ENCODE measurements around the gene CLASRP. TPM values are rescaled to one million over a fixed set of nuclear protein-coding genes. Genes with fewer than 3 reads are reported as not detected.

The CLASRP gene
- total RNA-seq, 2 donors from 2014 or later: 67.1 to 90.3 TPM

GRCh38 chr19:45040059-45040771 lies 1.4 kb downstream of the CLASRP start:
- H3K9ac ChIP-seq (ENCODE audit: extremely low read depth, low read length, poor library complexity, severe bottlenecking): no peak overlapping the region
- no peak for TF ChIP-seq CTCF (conservative IDR thresholded peaks at IDR 0.05)
- H3K4me3 Mint-ChIP-seq: peak overlapping the region; percentile 98
- H3K9me3 ChIP-seq (ENCODE audit: control insufficient read depth, low read length): no peaks in the 10 kb centered on the region
- H3K36me3 Mint-ChIP-seq (ENCODE audit: low read depth): peaks cover 36% of the 10 kb centered on the region
- DNase-seq: no peak
- peaks cover 60% of the 10 kb centered on the region for H3K36me3 ChIP-seq (ENCODE audit: control insufficient read depth, insufficient read depth, low read length)
- H3K9me3 Mint-ChIP-seq: no peaks in the 10 kb centered on the region
- WGBS, 2 experiments (ENCODE audit: insufficient coverage in 1 of 2, insufficient read length in 1 of 2): 92 to 93% methylated on average over 16 to 19 of the region's 19 CpGs
- peak overlapping the region; percentile 81 for H3K4me3 ChIP-seq (ENCODE audit: low read length)
- H3K27me3 ChIP-seq (ENCODE audit: control insufficient read depth, insufficient read depth, low read length, poor library complexity, severe bottlenecking): no peaks in the 10 kb centered on the region
- no peak overlapping the region for H3K27ac ChIP-seq (ENCODE audit: low read depth, low read length)
- peaks cover 8% of the 10 kb centered on the region for H3K4me1 Mint-ChIP-seq
- no peaks in the 10 kb centered on the region for H3K4me1 ChIP-seq (ENCODE audit: control insufficient read depth, insufficient read depth, low read length)
- H3K27me3 Mint-ChIP-seq (ENCODE audit: insufficient read depth): no peaks in the 10 kb centered on the region
- no peak overlapping the region for H3K27ac Mint-ChIP-seq

- H3K4me1 Mint-ChIP-seq: peaks cover 8% of the 10 kb centered on the region
- H3K36me3 ChIP-seq (ENCODE audit: control insufficient read depth, insufficient read depth, low read length): peaks cover 58% of the 10 kb centered on the region
- H3K9me3 Mint-ChIP-seq: no peaks in the 10 kb centered on the region
- H3K27ac ChIP-seq (ENCODE audit: low read depth, low read length): no peak overlapping the region
- no peaks in the 10 kb centered on the region for H3K4me1 ChIP-seq (ENCODE audit: control insufficient read depth, insufficient read depth, low read length)
- H3K36me3 Mint-ChIP-seq (ENCODE audit: low read depth): peaks cover 36% of the 10 kb centered on the region
- no peak for DNase-seq
- H3K27me3 ChIP-seq (ENCODE audit: control insufficient read depth, insufficient read depth, low read length, poor library complexity, severe bottlenecking): no peaks in the 10 kb centered on the region
- no peak overlapping the region for H3K9ac ChIP-seq (ENCODE audit: extremely low read depth, low read length, poor library complexity, severe bottlenecking)
- WGBS, 2 experiments (ENCODE audit: insufficient coverage in 1 of 2, insufficient read length in 1 of 2): 84 to 93% methylated on average over 5 to 6 of the region's 6 CpGs
- TF ChIP-seq CTCF (conservative IDR thresholded peaks at IDR 0.05): no peak
- H3K27me3 Mint-ChIP-seq (ENCODE audit: insufficient read depth): no peaks in the 10 kb centered on the region
- no peak overlapping the region for H3K27ac Mint-ChIP-seq
- H3K9me3 ChIP-seq (ENCODE audit: control insufficient read depth, low read length): no peaks in the 10 kb centered on the region
- H3K4me3 Mint-ChIP-seq: no peak overlapping the region
- no peak overlapping the region for H3K4me3 ChIP-seq (ENCODE audit: low read length)
Observed at GRCh38 chr19:45041125-45041524, 2.3 kb downstream of the CLASRP start.

GRCh38 chr19:45045671-45046353 lies 7.0 kb downstream of the CLASRP start:
- WGBS, 2 experiments (ENCODE audit: insufficient coverage in 1 of 2, insufficient read length in 1 of 2): 93 to 97% methylated on average over 13 to 14 of the region's 14 CpGs
- H3K27me3 ChIP-seq (ENCODE audit: control insufficient read depth, insufficient read depth, low read length, poor library complexity, severe bottlenecking): no peaks in the 10 kb centered on the region
- no peak overlapping the region for H3K9ac ChIP-seq (ENCODE audit: extremely low read depth, low read length, poor library complexity, severe bottlenecking)
- TF ChIP-seq CTCF (conservative IDR thresholded peaks at IDR 0.05): no peak
- no peaks in the 10 kb centered on the region for H3K9me3 Mint-ChIP-seq
- H3K4me3 Mint-ChIP-seq: no peak overlapping the region
- peaks cover 44% of the 10 kb centered on the region for H3K36me3 Mint-ChIP-seq (ENCODE audit: low read depth)
- peak overlapping the region; percentile 22 for H3K27ac ChIP-seq (ENCODE audit: low read depth, low read length)
- H3K4me1 ChIP-seq (ENCODE audit: control insufficient read depth, insufficient read depth, low read length): no peaks in the 10 kb centered on the region
- H3K36me3 ChIP-seq (ENCODE audit: control insufficient read depth, insufficient read depth, low read length): peaks cover 54% of the 10 kb centered on the region
- no peak overlapping the region for H3K27ac Mint-ChIP-seq
- H3K4me3 ChIP-seq (ENCODE audit: low read length): no peak overlapping the region
- H3K4me1 Mint-ChIP-seq: no peaks in the 10 kb centered on the region
- H3K9me3 ChIP-seq (ENCODE audit: control insufficient read depth, low read length): no peaks in the 10 kb centered on the region
- DNase-seq: no peak
- H3K27me3 Mint-ChIP-seq (ENCODE audit: insufficient read depth): no peaks in the 10 kb centered on the region

Measured in endodermal cell (in vitro differentiated cells).